Nucleus accumbens (tissue), 56 donors: Measurements from ENCODE around the gene ABHD14A.

Experiments
- DNase-seq, 56 donors: peaks; one replicate each; lab custom pipeline; 2025; lab: John Stamatoyannopoulos, UW

ABHD14A gene

GRCh38 chr3:52013802-52014598 lies 39.1 kb downstream of the ABHD14A start:
- no peak for DNase-seq

- DNase-seq: peak in 7 of 56 donors; percentile 12 to 40 (median 27)
Observed at GRCh38 chr3:52014613-52015012, 39.7 kb downstream of the ABHD14A start.

GRCh38 chr3:52015438-52016228 lies 40.8 kb downstream of the ABHD14A start:
- DNase-seq: no peak

GRCh38 chr3:52017586-52017985 lies 42.7 kb downstream of the ABHD14A start:
- peak in 3 of 56 donors; percentile 22 to 31 (median 22) for DNase-seq

GRCh38 chr3:52018319-52019000 lies 43.6 kb downstream of the ABHD14A start:
- no peak for DNase-seq

GRCh38 chr3:52019352-52020080 lies 44.7 kb downstream of the ABHD14A start:
- DNase-seq: peak in 3 of 56 donors; percentile 18 to 40 (median 35)

- no peak for DNase-seq
Observed at GRCh38 chr3:52020796-52021195, 45.9 kb downstream of the ABHD14A start.

GRCh38 chr3:52021489-52022268 lies 46.8 kb downstream of the ABHD14A start:
- peak in 3 of 56 donors; percentile 25 to 65 (median 31) for DNase-seq

GRCh38 chr3:52022323-52023100 lies 47.6 kb downstream of the ABHD14A start:
- peak in 12 of 56 donors; percentile 12 to 74 (median 43) for DNase-seq

GRCh38 chr3:52023101-52023770 lies 48.4 kb downstream of the ABHD14A start:
- no peak for DNase-seq

GRCh38 chr3:52023860-52024764 lies 49.2 kb downstream of the ABHD14A start:
- DNase-seq: no peak

GRCh38 chr3:52024765-52025452 lies 50.0 kb downstream of the ABHD14A start:
- DNase-seq: no peak

- no peak for DNase-seq
Observed at GRCh38 chr3:52025453-52025852, 50.6 kb downstream of the ABHD14A start.

- no peak for DNase-seq
Observed at GRCh38 chr3:52026041-52026440, 51.2 kb downstream of the ABHD14A start.

GRCh38 chr3:52028572-52028971 lies 53.7 kb downstream of the ABHD14A start:
- peak in 55 of 56 donors; percentile 21 to 90 (median 73) for DNase-seq

- peak in 1 of 56 donors; percentile 63 for DNase-seq
Observed at GRCh38 chr3:52029053-52029452, 54.2 kb downstream of the ABHD14A start.
